HCT116 (cell line): Measurements from ENCODE around the gene EGFR. TPM values are rescaled to one million over a fixed set of nuclear protein-coding genes. Genes with fewer than 3 reads are reported as not detected.

Source experiments
- ATAC-seq: fragments of 200-7000 bp; cut with Tn5 transposase; 2 replicates; pipeline ENCODE4 v1.9.1; 2020; ENCODE audit warnings: mild to moderate bottlenecking, moderate library complexity
- BruUV-seq: library from RNA; stranded (reverse); fragments of 400-500 nt; replicated peaks from 2 replicates; lab custom pipeline; 2021; lab: Mats Ljungman, UMichigan
- CTCF ChIA-PET: fragments of 300-600 bp; sonication (Branson Sonifier 250); formaldehyde crosslinking; loops from one replicate; lab custom pipeline; 2021; ENCODE audit warnings: antibody characterized with exemption; lab: Charles Lee
- POLR2A ChIA-PET: fragments of 300-600, 350-600 bp; sonication (Branson Sonifier 250); formaldehyde crosslinking; loops from one replicate; lab custom pipeline; 2021; ENCODE audit warnings: antibody characterized with exemption; lab: Charles Lee
- RAD21 ChIA-PET, 2 experiments: fragments of 300-600 bp; sonication (Branson Sonifier 250); formaldehyde crosslinking; loops; one replicate each; lab custom pipeline; 2023; ENCODE audit warnings: low total read pairs in 2 of 2; ENCODE audit not compliant: uncharacterized antibody in 2 of 2, unreplicated experiment in 2 of 2, low non-redundant PET in 1 of 2; lab: Charles Lee
- DNase-seq: peaks from one replicate; pipeline ENCODE4 v3.0.0-alpha.2; 2010; ENCODE audit warnings: low read depth, low spot score
- H2AFZ ChIP-seq: fragments of 200-600 bp; shearing (Covaris generic), sonication (generic); 2 replicates; pipeline ENCODE4 v1.6.1; 2017; ENCODE audit warnings: low read depth, mixed run types, mixed read lengths, antibody characterized with exemption, low read length; ENCODE audit not compliant: poor library complexity, severe bottlenecking
- H3K27ac ChIP-seq: 2 replicates; pipeline ENCODE4 v1.5.1; 2012; ENCODE audit warnings: low read depth, low read length
- H3K27me3 ChIP-seq: fragments of 200-600 bp; sonication (generic); 2 replicates; pipeline ENCODE4 v1.6.1; 2016; ENCODE audit warnings: mixed run types, low read length, mixed read lengths; ENCODE audit not compliant: insufficient read depth
- H3K36me3 ChIP-seq, 2 experiments: fragments of 200-500 bp in 1 of 2; fragments of 200-600 bp in 1 of 2; sonication (Bioruptor generic) in 1 of 2; sonication (generic) in 1 of 2; 2 replicates each; pipeline versions ENCODE4 v1.5.1 to v1.6.1; 2014 to 2016; ENCODE audit warnings: low read length in 2 of 2, inconsistent platforms in 1 of 2, mixed read lengths in 1 of 2, mixed run types in 1 of 2; ENCODE audit not compliant: insufficient read depth in 2 of 2, control insufficient read depth in 1 of 2
- H3K4me1 ChIP-seq, 2 experiments: fragments of 200-600 bp in 1 of 2; sonication (generic) in 1 of 2; 2 replicates each; pipeline versions ENCODE4 v1.5.1 to v1.6.1; 2012 to 2017; ENCODE audit warnings: low read length in 2 of 2, inconsistent platforms in 1 of 2, mild to moderate bottlenecking in 1 of 2, mixed read lengths in 1 of 2, mixed run types in 1 of 2, moderate library complexity in 1 of 2; ENCODE audit not compliant: insufficient read depth in 2 of 2, control insufficient read depth in 1 of 2
- H3K4me2 ChIP-seq: fragments of 200-600 bp; sonication (generic); 2 replicates; pipeline ENCODE4 v1.6.1; 2017; ENCODE audit warnings: mixed run types, low read length, mixed read lengths
- H3K4me3 ChIP-seq, 2 experiments: fragments of 200-600 bp in 1 of 2; sonication (generic) in 1 of 2; replicated peaks in 1 of 2; 2 replicates each; pipeline ENCODE4 v1.5.1; 2011 to 2016; ENCODE audit warnings: low read length in 2 of 2, control low read depth in 1 of 2, low read depth in 1 of 2, mild to moderate bottlenecking in 1 of 2, mixed read lengths in 1 of 2, mixed run types in 1 of 2
- H3K79me2 ChIP-seq: fragments of 200-600 bp; sonication (generic); 2 replicates; pipeline ENCODE4 v1.6.1; 2017; ENCODE audit warnings: mild to moderate bottlenecking, mixed run types, low read length, moderate library complexity, mixed read lengths; ENCODE audit not compliant: insufficient read depth
- H3K9ac ChIP-seq: fragments of 200-600 bp; sonication (generic); 2 replicates; pipeline ENCODE4 v1.6.1; 2016; ENCODE audit warnings: low read length, mixed read lengths
- H3K9me2 ChIP-seq: fragments of 200-600 bp; sonication (generic), shearing (Covaris generic); 2 replicates; pipeline ENCODE4 v1.6.1; 2017; ENCODE audit warnings: mixed run types, mild to moderate bottlenecking, moderate library complexity; ENCODE audit not compliant: insufficient read depth
- H3K9me3 ChIP-seq, 2 experiments: fragments of 200-500 bp in 1 of 2; fragments of 200-600 bp in 1 of 2; sonication (Bioruptor generic) in 1 of 2; sonication (generic) in 1 of 2; 2 replicates each; pipeline ENCODE4 v1.6.1; 2014 to 2017; ENCODE audit warnings: low read length in 2 of 2, mixed read lengths in 2 of 2, inconsistent platforms in 1 of 2, low read depth in 1 of 2, mild to moderate bottlenecking in 1 of 2, mixed run types in 1 of 2, moderate library complexity in 1 of 2; ENCODE audit not compliant: control insufficient read depth in 1 of 2, insufficient read depth in 1 of 2
- H4K20me1 ChIP-seq: fragments of 200-600 bp; sonication (generic), shearing (Covaris generic); 2 replicates; pipeline ENCODE4 v1.6.1; 2017; ENCODE audit warnings: mixed run types, mild to moderate bottlenecking, moderate library complexity; ENCODE audit not compliant: insufficient read depth
- CEBPB ChIP-seq: IDR thresholded peaks from 2 replicates; pipeline ENCODE4 v1.6.1; 2012; ENCODE audit warnings: low read depth
- EGR1 ChIP-seq: IDR thresholded peaks from 2 replicates; pipeline ENCODE4 v1.6.1; 2012; ENCODE audit warnings: low read depth
- EZH2 ChIP-seq: fragments of 200-600 bp; sonication (generic); IDR thresholded peaks from 2 replicates; pipeline ENCODE4 v1.6.1; 2017; ENCODE audit warnings: antibody characterized with exemption, mixed run types
- EZH2phosphoT487 ChIP-seq: fragments of 200-600 bp; IDR thresholded peaks from 2 replicates; pipeline ENCODE4 v1.6.1; 2018; ENCODE audit warnings: antibody characterized with exemption, borderline replicate concordance
- FOSL1 ChIP-seq: IDR thresholded peaks from 2 replicates; pipeline ENCODE4 v1.6.1; 2012; ENCODE audit warnings: low read depth
- JUND ChIP-seq: IDR thresholded peaks from 2 replicates; pipeline ENCODE4 v1.6.1; 2012
- RAD21 ChIP-seq: IDR thresholded peaks from 2 replicates; pipeline ENCODE4 v1.6.1; 2012; ENCODE audit warnings: low read depth, mild to moderate bottlenecking
- REST ChIP-seq: IDR thresholded peaks from 2 replicates; pipeline ENCODE4 v1.6.1; 2012; ENCODE audit warnings: low read depth
- SIN3A ChIP-seq: IDR thresholded peaks from 2 replicates; pipeline ENCODE4 v1.6.1; 2012; ENCODE audit warnings: low read depth
- SP1 ChIP-seq: IDR thresholded peaks from 2 replicates; pipeline ENCODE4 v1.6.1; 2012; ENCODE audit warnings: low read depth
- TCF7L2 ChIP-seq: IDR thresholded peaks from 2 replicates; pipeline ENCODE4 v1.7.0; 2011; ENCODE audit warnings: borderline replicate concordance, inconsistent platforms; ENCODE audit not compliant: insufficient read depth, insufficient read length; ENCODE audit errors: extremely low read depth
- ZBTB33 ChIP-seq: IDR thresholded peaks from 2 replicates; pipeline ENCODE4 v1.6.1; 2011; ENCODE audit warnings: mild to moderate bottlenecking, low read length, moderate library complexity; ENCODE audit not compliant: insufficient replicate concordance; ENCODE audit errors: extremely low read depth
- ZNF274 ChIP-seq: fragments of 200-500 bp; sonication (Bioruptor generic); IDR thresholded peaks from 2 replicates; pipeline ENCODE4 v1.6.1; 2014; ENCODE audit warnings: mild to moderate bottlenecking, low read depth, low read length, inconsistent platforms
- intact Hi-C: fragments of 100-400 bp; cut with micrococcal nuclease; formaldehyde crosslinking; loops from 2 replicates; pipeline ENCODE4 v1.10.0; 2022
- total RNA-seq: library from RNA; stranded (reverse); gene quantifications from one replicate; pipeline ENCODE4 v1.2.1, GENCODE V29; 2021; ENCODE audit not compliant: unreplicated experiment
- TF ChIP-seq, protein P1 (sequence below): IDR thresholded peaks from 2 replicates; pipeline ENCODE4 v1.6.1; 2012
- TF ChIP-seq, protein P2 (sequence below): IDR thresholded peaks from 2 replicates; pipeline ENCODE4 v1.6.1; 2012

EGFR gene
- total RNA-seq, 1 experiment from 2014 or later = 71.5 TPM

DNA sequence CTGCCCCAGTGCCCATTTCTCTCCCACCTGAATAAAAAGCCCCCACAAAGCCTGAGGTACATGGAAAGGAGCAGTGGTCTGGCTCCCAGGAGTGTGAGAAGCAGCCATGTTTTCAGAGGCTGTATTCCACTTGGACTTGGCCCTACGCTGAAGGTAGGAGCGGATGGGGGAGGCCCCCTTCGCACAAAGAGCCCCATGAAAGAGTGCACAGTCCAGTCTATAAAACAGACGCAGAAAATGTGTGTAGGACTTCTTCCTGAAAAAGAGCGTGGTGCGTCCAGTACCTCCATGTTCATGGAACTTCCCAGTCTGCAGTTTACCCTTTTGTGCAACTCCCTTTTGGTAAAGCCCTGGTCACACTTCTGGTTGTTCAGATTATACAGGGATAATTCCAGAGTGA is 69.3 kb downstream of the EGFR start (continued):
- no peak for TF ChIP-seq REST
- TF ChIP-seq CEBPB = no peak
- no peak for TF ChIP-seq TCF7L2

GRCh38 chr7:55088620-55089019 is 69.8 kb downstream of the EGFR start:
- CTCF ChIA-PET = no interaction called here
- DNase-seq (no peak), ATAC-seq (no peak)
- RAD21 ChIA-PET = no interaction called here
- no peaks in the 10 kb centered on the region for H3K36me3 ChIP-seq
- H3K79me2 ChIP-seq = peaks cover 79% of the 10 kb centered on the region
- intact Hi-C loops = no loop called here
- H2AFZ ChIP-seq = no peak overlapping the region
- no peaks in the 10 kb centered on the region for H4K20me1 ChIP-seq
- no peak overlapping the region for H3K9ac ChIP-seq
- BruUV-seq = no TSS peak
- no peaks in the 10 kb centered on the region for H3K9me3 ChIP-seq
- no peak overlapping the region for H3K4me2 ChIP-seq
- H3K9me2 ChIP-seq = no peaks in the 10 kb centered on the region
- peaks cover 44 to 76% of the 10 kb centered on the region in 2 experiments for H3K4me1 ChIP-seq
- no peak overlapping the region for H3K4me3 ChIP-seq
- H3K27me3 ChIP-seq = no peaks in the 10 kb centered on the region
- TF ChIP-seq TCF7L2 (no peak), ZNF274 (no peak), JUND (no peak), SIN3A (no peak), FOSL1 (no peak), EZH2phosphoT487 (no peak), RAD21 (no peak), EZH2 (no peak), SP1 (no peak), CEBPB (no peak), ZBTB33 (no peak), EGR1 (no peak)
- TF ChIP-seq, protein P1, sequence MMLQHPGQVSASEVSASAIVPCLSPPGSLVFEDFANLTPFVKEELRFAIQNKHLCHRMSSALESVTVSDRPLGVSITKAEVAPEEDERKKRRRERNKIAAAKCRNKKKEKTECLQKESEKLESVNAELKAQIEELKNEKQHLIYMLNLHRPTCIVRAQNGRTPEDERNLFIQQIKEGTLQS = no peak
- TF ChIP-seq, protein P2, sequence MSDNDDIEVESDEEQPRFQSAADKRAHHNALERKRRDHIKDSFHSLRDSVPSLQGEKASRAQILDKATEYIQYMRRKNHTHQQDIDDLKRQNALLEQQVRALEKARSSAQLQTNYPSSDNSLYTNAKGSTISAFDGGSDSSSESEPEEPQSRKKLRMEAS = no peak
- POLR2A ChIA-PET = no interaction called here
- H3K27ac ChIP-seq = no peak overlapping the region; the same call in 1 of the 2 replicates
